Gastrocnemius medialis (tissue), 4 donors: ENCODE results near the gene IFT88. TPM values are rescaled to one million over a fixed set of nuclear protein-coding genes. Genes with fewer than 3 reads are reported as not detected.

Source experiments
- ATAC-seq, 2 donors: fragments of 150-250 bp; one replicate each; pipeline ENCODE4 v1.9.1; 2016
- DNase-seq, 2 donors: peaks; one replicate each; pipeline ENCODE4 v3.0.0-alpha.2; 2019
- H3K27ac ChIP-seq, 4 donors: fragments of 200-600 bp; sonication (generic); 1 replicate in 1 of 4; 2 replicates in 3 of 4; pipeline ENCODE4 v1.5.1; 2016 to 2018; ENCODE audit warnings: mild to moderate bottlenecking in 2 of 4, moderate library complexity in 1 of 4
- H3K27me3 ChIP-seq, 3 donors: fragments of 200-600 bp; sonication (generic) in 2 of 3; 1 replicate in 1 of 3; 2 replicates in 2 of 3; pipeline versions ENCODE4 v1.5.1 to v1.6.0; 2016 to 2019; ENCODE audit warnings: mild to moderate bottlenecking in 1 of 3, moderate library complexity in 1 of 3
- H3K36me3 ChIP-seq, 2 donors: fragments of 200-600 bp; sonication (generic) in 1 of 2; one replicate each; pipeline ENCODE4 v1.5.1; 2017 to 2018
- H3K4me1 ChIP-seq, 2 donors: fragments of 200-600 bp; sonication (generic) in 1 of 2; one replicate each; pipeline ENCODE4 v1.5.1; 2016 to 2017; ENCODE audit warnings: mild to moderate bottlenecking in 2 of 2
- H3K4me3 ChIP-seq, 4 donors: fragments of 200-600 bp; sonication (generic) in 3 of 4; 1 replicate in 1 of 4; 2 replicates in 3 of 4; pipeline ENCODE4 v1.5.1; 2016 to 2019; ENCODE audit warnings: mild to moderate bottlenecking in 2 of 4
- H3K9me3 ChIP-seq, 3 donors: fragments of 200-600 bp; sonication (generic) in 2 of 3; 1 replicate in 1 of 3; 2 replicates in 2 of 3; pipeline ENCODE4 v1.5.1; 2016 to 2019
- POLR2A ChIP-seq, 2 donors: fragments of 450-650 bp; IDR thresholded peaks; one replicate each; pipeline ENCODE4 v1.6.1; 2017; ENCODE audit warnings: antibody characterized with exemption in 2 of 2, mild to moderate bottlenecking in 2 of 2, moderate library complexity in 2 of 2
- in situ Hi-C, 4 donors: fragments of 200-750 bp; cut with MboI; loops; one replicate each; pipeline versions ENCODE4 v1.15.0 to v1.8.0; 2017; ENCODE audit warnings: low sequenced_read_pairs in 4 of 4
- intact Hi-C: fragments of 100-400 bp; cut with DNase I; formaldehyde crosslinking; loops from one replicate; pipeline ENCODE4 v1.15.1; 2023; ENCODE audit warnings: low total_unique reads
- total RNA-seq, 4 donors: library from RNA; depleted of rRNA; stranded (reverse); fragments of >200 nt; gene quantifications; one replicate each; pipeline versions ENCODE4 v1.1.0 to v1.2.3, GENCODE V29; 2016
- TF ChIP-seq, protein P1 (sequence below), 5 experiments: fragments of 450-650 bp in 3 of 5; fragments of 200-600 bp in 2 of 5; sonication (generic) in 2 of 5; IDR thresholded peaks in 4 of 5; conservative IDR thresholded peaks in 1 of 5; 1 replicate in 4 of 5; 2 replicates in 1 of 5; pipeline ENCODE4 v1.5.1; 2016 to 2019; ENCODE audit warnings: antibody characterized with exemption in 5 of 5, mild to moderate bottlenecking in 3 of 5, moderate library complexity in 3 of 5

IFT88 gene
- total RNA-seq, 4 donors from 2014 or later = 3.5 to 9.4 (median 4.5) TPM

DNA sequence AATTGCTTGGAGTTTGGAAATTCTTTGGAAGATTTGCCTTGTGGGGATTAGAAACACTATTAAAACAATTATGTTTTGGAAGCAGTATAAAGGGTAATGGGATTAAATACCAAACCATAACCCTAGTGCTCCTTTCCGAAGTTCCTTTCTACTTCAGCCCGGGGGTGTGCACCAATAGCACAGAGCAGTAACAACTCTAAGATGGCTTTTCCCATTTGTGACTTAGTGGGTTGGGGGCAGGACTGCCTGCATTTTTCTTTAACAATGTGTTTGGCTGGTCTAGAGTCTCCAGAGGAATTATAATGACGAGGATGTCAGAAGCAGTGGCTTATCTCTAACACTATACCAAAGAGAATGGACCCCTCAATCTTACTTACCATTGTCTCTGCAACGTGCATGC, 124.7 kb downstream of the IFT88 start:
- no peaks in the 10 kb centered on the region for H3K4me1 ChIP-seq
- ATAC-seq (no peak), DNase-seq (no peak)
- no peaks in the 10 kb centered on the region for H3K27me3 ChIP-seq
- intact Hi-C loops = no loop called here
- H3K27ac ChIP-seq = no peak overlapping the region
- H3K4me3 ChIP-seq = no peak overlapping the region
- no peaks in the 10 kb centered on the region for H3K9me3 ChIP-seq
- no peaks in the 10 kb centered on the region for H3K36me3 ChIP-seq
- TF ChIP-seq, protein P1, sequence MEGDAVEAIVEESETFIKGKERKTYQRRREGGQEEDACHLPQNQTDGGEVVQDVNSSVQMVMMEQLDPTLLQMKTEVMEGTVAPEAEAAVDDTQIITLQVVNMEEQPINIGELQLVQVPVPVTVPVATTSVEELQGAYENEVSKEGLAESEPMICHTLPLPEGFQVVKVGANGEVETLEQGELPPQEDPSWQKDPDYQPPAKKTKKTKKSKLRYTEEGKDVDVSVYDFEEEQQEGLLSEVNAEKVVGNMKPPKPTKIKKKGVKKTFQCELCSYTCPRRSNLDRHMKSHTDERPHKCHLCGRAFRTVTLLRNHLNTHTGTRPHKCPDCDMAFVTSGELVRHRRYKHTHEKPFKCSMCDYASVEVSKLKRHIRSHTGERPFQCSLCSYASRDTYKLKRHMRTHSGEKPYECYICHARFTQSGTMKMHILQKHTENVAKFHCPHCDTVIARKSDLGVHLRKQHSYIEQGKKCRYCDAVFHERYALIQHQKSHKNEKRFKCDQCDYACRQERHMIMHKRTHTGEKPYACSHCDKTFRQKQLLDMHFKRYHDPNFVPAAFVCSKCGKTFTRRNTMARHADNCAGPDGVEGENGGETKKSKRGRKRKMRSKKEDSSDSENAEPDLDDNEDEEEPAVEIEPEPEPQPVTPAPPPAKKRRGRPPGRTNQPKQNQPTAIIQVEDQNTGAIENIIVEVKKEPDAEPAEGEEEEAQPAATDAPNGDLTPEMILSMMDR (IDR thresholded peaks at IDR 0.05 in 4 of 5, conservative IDR thresholded peaks at IDR 0.05 in 1 of 5) = no peak
- no peak for TF ChIP-seq POLR2A (IDR thresholded peaks at IDR 0.05)
- in situ Hi-C loops = no loop called here

DNA sequence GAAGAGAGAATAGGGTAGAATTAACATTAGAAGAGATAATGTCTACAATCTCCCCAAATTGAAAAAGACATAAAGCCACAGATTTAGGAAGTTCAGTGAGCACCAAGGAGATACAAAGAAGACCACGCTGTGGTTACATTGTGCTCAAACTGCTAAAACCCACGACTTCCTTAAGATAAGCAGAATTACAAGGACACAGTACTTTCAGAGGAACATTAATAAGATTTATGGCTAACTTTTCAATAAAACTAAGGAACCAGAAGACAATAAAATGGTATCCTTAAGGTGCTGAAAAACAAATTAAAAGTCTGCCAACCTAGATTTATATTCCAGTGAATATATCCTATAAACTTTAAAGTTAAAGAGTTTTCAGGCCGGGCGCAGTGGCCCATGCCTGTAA, 129.1 kb downstream of the IFT88 start:
- in situ Hi-C loops (no loop called here), intact Hi-C loops (no loop called here)
- H3K4me3 ChIP-seq = no peak overlapping the region

GRCh38 chr13:20699715-20700114, 132.8 kb downstream of the IFT88 start:
- in situ Hi-C loops (loop anchor here in 2 of 4 donors (10.0 to 25.0 kb wide), 3 partner anchors 205 to 238 kb away; no protein-coding TSS in a partner anchor), intact Hi-C loops (loop anchor here (5.0 to 10.0 kb wide), 3 partner anchors 135 to 755 kb away; partner anchors contain the start of genes IFT88 and ZDHHC20)
- TF ChIP-seq, protein P1 (IDR thresholded peaks at IDR 0.05 in 4 of 5, conservative IDR thresholded peaks at IDR 0.05 in 1 of 5) = no peak
- DNase-seq = no peak
- Histone ChIP-seq H3K4me1 (peaks cover 8 to 14% of the 10 kb centered on the region in 2 donors), H3K36me3 (no peaks in the 10 kb centered on the region), H3K9me3 (no peaks in the 10 kb centered on the region), H3K27me3 (no peaks in the 10 kb centered on the region), H3K27ac (no peak overlapping the region), H3K4me3 (no peak overlapping the region)
- no peak for ATAC-seq

More for the DNA sequence above, 129.1 kb downstream of the IFT88 start:
- H3K27me3 ChIP-seq = no peaks in the 10 kb centered on the region
- ATAC-seq = no peak
- no peak for TF ChIP-seq POLR2A (IDR thresholded peaks at IDR 0.05)
- TF ChIP-seq, protein P1 (IDR thresholded peaks at IDR 0.05 in 4 of 5, conservative IDR thresholded peaks at IDR 0.05 in 1 of 5) = no peak
- H3K36me3 ChIP-seq = no peaks in the 10 kb centered on the region
- DNase-seq = no peak
- no peaks in the 10 kb centered on the region for H3K9me3 ChIP-seq
- H3K27ac ChIP-seq = no peak overlapping the region
- no peaks in the 10 kb centered on the region for H3K4me1 ChIP-seq

- no peak for ATAC-seq
- Histone ChIP-seq H3K27me3 (no peaks in the 10 kb centered on the region), H3K4me3 (no peak overlapping the region), H3K36me3 (no peaks in the 10 kb centered on the region), H3K27ac (no peak overlapping the region), H3K9me3 (no peaks in the 10 kb centered on the region), H3K4me1 (peaks cover 8 to 14% of the 10 kb centered on the region in 2 donors)
- DNase-seq = no peak
- intact Hi-C loops (loop anchor here (5.0 to 10.0 kb wide), 3 partner anchors 135 to 755 kb away; partner anchors contain the start of genes IFT88 and ZDHHC20), in situ Hi-C loops (loop anchor here in 2 of 4 donors (10.0 to 25.0 kb wide), 3 partner anchors 205 to 237 kb away; no protein-coding TSS in a partner anchor)
- TF ChIP-seq POLR2A (IDR thresholded peaks at IDR 0.05) = no peak
- TF ChIP-seq, protein P1 (IDR thresholded peaks at IDR 0.05 in 4 of 5, conservative IDR thresholded peaks at IDR 0.05 in 1 of 5) = no peak
Measured at GRCh38 chr13:20700288-20700687, 133.3 kb downstream of the IFT88 start.
